ENCODE results near the gene TIMM17B.
A peak's percentile ranks its signal among the peaks of the same experiment; 100 is the strongest.

TIMM17B gene

DNA sequence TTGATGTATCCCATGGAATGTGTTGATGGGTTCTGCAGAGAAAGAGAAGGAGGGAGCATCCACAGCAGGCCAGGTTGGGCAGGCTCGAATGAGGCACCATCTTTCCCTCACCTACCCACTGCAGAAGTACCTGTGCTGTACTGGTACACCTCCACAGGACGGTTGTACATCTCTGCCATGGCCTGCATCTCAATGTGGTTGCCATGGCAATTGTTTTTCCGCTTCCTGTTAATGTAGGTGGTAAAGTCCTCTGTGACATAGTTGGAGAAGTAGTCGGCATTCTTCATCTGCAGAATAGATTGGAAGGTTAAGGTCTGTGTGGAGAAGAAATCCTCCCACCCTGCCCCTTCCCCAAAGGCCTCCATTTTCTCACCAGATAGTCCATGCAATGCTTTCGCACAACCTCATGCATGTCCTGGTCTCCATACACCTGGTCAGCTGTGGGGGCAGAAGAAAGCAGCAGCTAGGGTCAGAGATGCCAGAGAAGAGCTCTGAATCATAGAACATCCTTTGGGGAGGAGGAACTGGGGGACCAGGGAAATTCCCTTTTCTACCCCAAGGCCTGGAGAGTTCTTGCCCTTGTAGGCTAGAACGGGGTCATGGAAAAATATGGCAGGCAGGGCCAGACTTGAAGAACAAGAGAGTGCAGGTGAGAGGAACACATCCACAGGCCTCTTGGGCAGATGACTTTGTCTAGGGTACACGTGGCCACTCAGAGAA lies 37.2 kb upstream of the TIMM17B start:
- Histone ChIP-seq H3K27ac (ENCODE audit: low read length) (no peak overlapping the region), H3K9ac (ENCODE audit: low read depth, low read length) (no peak overlapping the region), H3K9me3 (ENCODE audit: insufficient read depth, low read depth, low read length) (no peaks in the 10 kb centered on the region), H3K36me3 (ENCODE audit: insufficient read depth, low read depth, low read length) (peaks cover 46% of the 10 kb centered on the region), H3K27me3 (ENCODE audit: insufficient read depth, low read length) (no peaks in the 10 kb centered on the region), H3K4me3 (ENCODE audit: low read length) (no peak overlapping the region), H3K4me1 (ENCODE audit: insufficient read depth, low read length) (peaks cover 11% of the 10 kb centered on the region)

DNA sequence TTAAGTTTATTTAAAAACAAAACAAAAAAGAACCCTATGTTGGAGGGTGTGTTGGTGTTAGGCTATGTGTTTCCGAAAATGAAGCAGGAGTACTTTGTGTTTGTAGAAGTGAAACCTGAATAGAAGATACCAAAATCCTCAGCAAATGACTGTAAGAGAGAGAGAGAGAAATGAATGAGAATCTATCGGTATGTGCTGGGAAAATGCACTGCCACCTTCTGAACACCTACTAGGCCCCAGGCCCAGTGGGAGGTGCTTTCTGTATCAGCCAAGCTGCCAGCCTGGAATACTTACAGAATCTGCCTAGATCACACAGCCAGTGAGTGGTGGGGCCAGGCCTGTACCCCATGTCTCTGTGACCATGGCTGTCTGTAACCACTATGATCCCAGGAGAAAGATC lies 36.2 kb upstream of the TIMM17B start:
- Histone ChIP-seq H3K36me3 (ENCODE audit: insufficient read depth, low read depth, low read length) (peaks cover 42% of the 10 kb centered on the region), H3K27me3 (ENCODE audit: insufficient read depth, low read length) (no peaks in the 10 kb centered on the region), H3K9me3 (ENCODE audit: insufficient read depth, low read depth, low read length) (no peaks in the 10 kb centered on the region), H3K9ac (ENCODE audit: low read depth, low read length) (no peak overlapping the region), H3K4me3 (ENCODE audit: low read length) (no peak overlapping the region), H3K27ac (ENCODE audit: low read length) (no peak overlapping the region), H3K4me1 (ENCODE audit: insufficient read depth, low read length) (peaks cover 11% of the 10 kb centered on the region)

- H3K27ac ChIP-seq (ENCODE audit: low read length), result peak overlapping the region; percentile 87
- no peaks in the 10 kb centered on the region for H3K9me3 ChIP-seq (ENCODE audit: insufficient read depth, low read depth, low read length)
- peak overlapping the region; percentile 58; the same call in 1 of the 2 replicates for H3K4me3 ChIP-seq (ENCODE audit: low read length)
- H3K9ac ChIP-seq (ENCODE audit: low read depth, low read length), result peak overlapping the region; percentile 62
- H3K27me3 ChIP-seq (ENCODE audit: insufficient read depth, low read length), result no peaks in the 10 kb centered on the region
- peaks cover 39% of the 10 kb centered on the region for H3K36me3 ChIP-seq (ENCODE audit: insufficient read depth, low read depth, low read length)
- H3K4me1 ChIP-seq (ENCODE audit: insufficient read depth, low read length), result peaks cover 13% of the 10 kb centered on the region; the same call in 1 of the 2 replicates
Observed at GRCh38 chrX:48927736-48928382, 30.3 kb upstream of the TIMM17B start.

DNA sequence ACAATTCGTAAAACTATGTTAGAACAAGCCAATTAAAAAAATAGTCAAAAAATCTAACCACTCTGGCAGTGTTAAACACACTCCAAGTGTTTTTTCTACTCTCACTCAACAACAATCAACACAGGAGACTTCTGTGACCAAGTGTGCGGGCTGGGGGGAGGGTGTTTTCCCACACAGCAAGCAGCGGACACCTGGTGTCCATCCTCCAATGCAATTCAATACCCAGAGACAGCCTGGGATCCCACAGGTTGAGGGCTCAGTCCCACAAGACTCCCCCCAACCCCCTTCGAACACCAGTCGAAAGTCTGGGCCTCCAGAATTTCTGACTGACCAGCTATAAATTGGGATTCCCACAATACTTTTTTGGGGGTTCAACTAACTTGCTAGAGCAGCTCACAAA lies 29.6 kb upstream of the TIMM17B start:
- Histone ChIP-seq H3K36me3 (ENCODE audit: insufficient read depth, low read depth, low read length) (peaks cover 37% of the 10 kb centered on the region), H3K9me3 (ENCODE audit: insufficient read depth, low read depth, low read length) (no peaks in the 10 kb centered on the region), H3K4me3 (ENCODE audit: low read length) (peak overlapping the region; percentile 58; the same call in 1 of the 2 replicates), H3K4me1 (ENCODE audit: insufficient read depth, low read length) (peaks cover 13% of the 10 kb centered on the region; the same call in 1 of the 2 replicates), H3K27ac (ENCODE audit: low read length) (peak overlapping the region; percentile 35), H3K9ac (ENCODE audit: low read depth, low read length) (peak overlapping the region; percentile 62; the same call in 1 of the 2 replicates), H3K27me3 (ENCODE audit: insufficient read depth, low read length) (no peaks in the 10 kb centered on the region)

GRCh38 chrX:48924270-48924669 lies 26.7 kb upstream of the TIMM17B start:
- Histone ChIP-seq H3K36me3 (ENCODE audit: insufficient read depth, low read depth, low read length) (peaks cover 29% of the 10 kb centered on the region), H3K9me3 (ENCODE audit: insufficient read depth, low read depth, low read length) (no peaks in the 10 kb centered on the region), H3K27me3 (ENCODE audit: insufficient read depth, low read length) (no peaks in the 10 kb centered on the region), H3K27ac (ENCODE audit: low read length) (no peak overlapping the region), H3K4me3 (ENCODE audit: low read length) (no peak overlapping the region), H3K9ac (ENCODE audit: low read depth, low read length) (no peak overlapping the region), H3K4me1 (ENCODE audit: insufficient read depth, low read length) (peaks cover 25% of the 10 kb centered on the region)

DNA sequence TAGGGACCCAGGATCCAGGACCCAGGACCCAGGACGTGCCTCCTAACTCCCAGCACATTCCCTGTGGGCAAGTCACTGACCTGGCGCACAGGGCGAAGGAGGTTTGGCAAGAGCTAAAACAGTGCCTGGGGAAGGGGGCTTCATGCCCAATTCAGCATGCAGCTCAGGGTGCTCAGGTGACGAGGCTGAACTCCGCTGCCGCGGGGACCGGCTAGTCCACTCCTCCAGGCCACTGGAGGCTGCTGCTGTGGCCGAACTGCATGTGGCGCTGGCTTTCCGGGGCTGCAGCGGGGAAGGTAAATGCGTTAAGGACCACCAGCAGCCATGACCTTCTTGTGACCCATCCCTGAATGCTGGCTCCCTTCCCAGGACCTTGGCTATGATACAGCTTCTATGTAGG lies 26.2 kb upstream of the TIMM17B start:
- no peak overlapping the region for H3K4me3 ChIP-seq (ENCODE audit: low read length)
- H3K9ac ChIP-seq (ENCODE audit: low read depth, low read length), result no peak overlapping the region
- H3K27me3 ChIP-seq (ENCODE audit: insufficient read depth, low read length), result no peaks in the 10 kb centered on the region
- H3K4me1 ChIP-seq (ENCODE audit: insufficient read depth, low read length), result peaks cover 25% of the 10 kb centered on the region
- no peaks in the 10 kb centered on the region for H3K9me3 ChIP-seq (ENCODE audit: insufficient read depth, low read depth, low read length)
- no peak overlapping the region for H3K27ac ChIP-seq (ENCODE audit: low read length)
- H3K36me3 ChIP-seq (ENCODE audit: insufficient read depth, low read depth, low read length), result peaks cover 29% of the 10 kb centered on the region

- Histone ChIP-seq H3K9ac (ENCODE audit: low read depth, low read length) (peak overlapping the region; percentile 91; the same call in 1 of the 2 replicates), H3K9me3 (ENCODE audit: insufficient read depth, low read depth, low read length) (no peaks in the 10 kb centered on the region), H3K27me3 (ENCODE audit: insufficient read depth, low read length) (no peaks in the 10 kb centered on the region), H3K4me3 (ENCODE audit: low read length) (peak overlapping the region; percentile 89; the same call in 1 of the 2 replicates), H3K27ac (ENCODE audit: low read length) (peak overlapping the region; percentile 39), H3K4me1 (ENCODE audit: insufficient read depth, low read length) (peaks cover 16% of the 10 kb centered on the region), H3K36me3 (ENCODE audit: insufficient read depth, low read depth, low read length) (peaks cover 41% of the 10 kb centered on the region)
Observed at GRCh38 chrX:48920718-48921104, 23.1 kb upstream of the TIMM17B start.

GRCh38 chrX:48919947-48920717 lies 22.6 kb upstream of the TIMM17B start:
- peak overlapping the region; percentile 89 for H3K4me3 ChIP-seq (ENCODE audit: low read length)
- H3K27ac ChIP-seq (ENCODE audit: low read length), result peak overlapping the region; percentile 39
- H3K36me3 ChIP-seq (ENCODE audit: insufficient read depth, low read depth, low read length), result peaks cover 41% of the 10 kb centered on the region
- no peaks in the 10 kb centered on the region for H3K27me3 ChIP-seq (ENCODE audit: insufficient read depth, low read length)
- peak overlapping the region; percentile 91; the same call in 1 of the 2 replicates for H3K9ac ChIP-seq (ENCODE audit: low read depth, low read length)
- no peaks in the 10 kb centered on the region for H3K9me3 ChIP-seq (ENCODE audit: insufficient read depth, low read depth, low read length)
- H3K4me1 ChIP-seq (ENCODE audit: insufficient read depth, low read length), result peaks cover 12% of the 10 kb centered on the region

DNA sequence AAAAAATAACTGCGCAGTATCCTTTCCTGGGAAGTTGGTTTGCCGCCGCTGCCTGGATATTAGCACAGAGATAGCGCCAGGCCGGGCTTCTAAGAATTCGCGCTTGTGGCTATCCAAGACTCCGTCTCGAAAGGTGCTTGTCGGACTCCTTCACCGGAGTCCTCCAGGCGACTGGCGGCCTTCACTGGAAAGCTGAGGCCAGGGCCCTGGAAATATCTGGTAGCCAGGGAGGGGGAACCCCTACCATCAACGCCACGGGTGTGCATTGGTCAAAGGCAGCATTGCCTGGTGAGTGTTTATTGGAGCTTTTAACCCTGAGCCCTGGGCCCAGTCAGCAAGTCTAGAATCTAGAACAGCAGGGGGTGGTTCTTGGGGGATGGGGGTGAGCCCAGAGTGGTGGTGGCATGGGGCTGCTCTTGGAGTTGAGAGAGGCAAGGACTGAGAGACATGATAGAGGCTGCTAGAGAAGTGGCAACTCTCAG lies 21.8 kb upstream of the TIMM17B start:
- H3K9me3 ChIP-seq (ENCODE audit: insufficient read depth, low read depth, low read length), result no peaks in the 10 kb centered on the region
- peaks cover 46% of the 10 kb centered on the region for H3K36me3 ChIP-seq (ENCODE audit: insufficient read depth, low read depth, low read length)
- no peaks in the 10 kb centered on the region for H3K27me3 ChIP-seq (ENCODE audit: insufficient read depth, low read length)
- H3K27ac ChIP-seq (ENCODE audit: low read length), result peak overlapping the region; percentile 58
- peak overlapping the region; percentile 89 for H3K4me3 ChIP-seq (ENCODE audit: low read length)
- peaks cover 12% of the 10 kb centered on the region for H3K4me1 ChIP-seq (ENCODE audit: insufficient read depth, low read length)
- H3K9ac ChIP-seq (ENCODE audit: low read depth, low read length), result peak overlapping the region; percentile 91

DNA sequence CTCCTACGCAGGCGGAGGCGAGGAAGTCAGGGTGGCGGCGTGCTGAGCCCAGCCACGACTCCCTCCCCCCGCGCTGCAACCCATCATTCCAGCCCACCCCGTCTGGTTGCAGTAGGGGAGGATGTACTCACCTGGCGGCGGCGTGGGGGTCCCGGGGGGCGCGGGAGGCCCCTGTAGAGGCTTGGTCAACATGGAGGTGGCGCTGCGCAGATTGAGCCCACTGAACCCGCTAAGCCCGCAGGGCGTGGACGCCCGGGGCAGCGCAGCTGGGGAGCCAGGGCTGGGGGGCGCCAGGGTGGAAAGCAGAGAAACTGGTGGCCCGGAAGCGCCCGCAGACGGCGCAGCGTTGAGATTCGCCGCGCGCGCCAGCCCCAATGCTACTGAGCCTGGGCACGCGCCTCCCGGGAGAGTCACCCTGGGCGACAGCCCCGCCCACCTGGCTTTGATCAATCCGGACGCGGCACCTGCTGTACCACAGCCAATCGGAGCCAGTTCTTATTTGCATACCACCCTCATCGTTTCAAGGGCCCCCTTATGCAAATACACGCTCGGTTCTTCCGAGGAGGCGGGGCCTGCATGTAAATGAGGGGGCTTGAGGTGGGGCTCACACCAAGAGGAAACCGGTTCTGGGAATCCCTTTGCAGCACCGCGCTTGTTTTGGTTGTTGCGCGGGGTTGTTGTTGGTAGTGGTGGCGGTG lies 21.2 kb upstream of the TIMM17B start, which contains the start of gene PIM2:
Gene PIM2 (minus strand): TSS at position 382 of the 698 bp plus-strand sequence. CDS start 190 bp downstream, at position 192.
- Histone ChIP-seq H3K27ac (ENCODE audit: low read length) (peak within 1 kb of the TSS; percentile 58), H3K27me3 (ENCODE audit: insufficient read depth, low read length) (no peaks in the 10 kb centered on the region), H3K9me3 (ENCODE audit: insufficient read depth, low read depth, low read length) (no peaks in the 10 kb centered on the region), H3K9ac (ENCODE audit: low read depth, low read length) (peak within 1 kb of the TSS; percentile 91), H3K4me3 (ENCODE audit: low read length) (peak within 1 kb of the TSS; percentile 89), H3K36me3 (ENCODE audit: insufficient read depth, low read depth, low read length) (peaks cover 46% of the 10 kb centered on the region), H3K4me1 (ENCODE audit: insufficient read depth, low read length) (peaks cover 12% of the 10 kb centered on the region)

DNA sequence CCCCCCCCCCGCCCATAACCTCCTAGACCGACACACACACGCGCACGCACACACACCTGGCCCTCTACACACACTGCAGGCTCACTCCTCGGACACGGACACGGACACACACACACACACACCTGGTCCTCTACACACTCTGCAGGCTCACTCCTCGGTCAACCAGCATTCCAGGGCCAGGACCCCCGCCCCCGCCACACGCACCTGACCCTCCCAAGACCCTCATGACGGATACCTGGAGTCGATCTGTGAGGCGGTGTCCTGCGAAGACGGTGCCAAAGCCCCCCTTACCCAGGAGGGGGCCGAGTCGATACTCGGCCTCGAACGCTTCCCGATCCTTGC lies 20.7 kb upstream of the TIMM17B start:
- Histone ChIP-seq H3K9ac (ENCODE audit: low read depth, low read length) (peak overlapping the region; percentile 85), H3K27ac (ENCODE audit: low read length) (no peak overlapping the region), H3K4me3 (ENCODE audit: low read length) (peak overlapping the region; percentile 89), H3K9me3 (ENCODE audit: insufficient read depth, low read depth, low read length) (no peaks in the 10 kb centered on the region), H3K36me3 (ENCODE audit: insufficient read depth, low read depth, low read length) (peaks cover 47% of the 10 kb centered on the region), H3K27me3 (ENCODE audit: insufficient read depth, low read length) (no peaks in the 10 kb centered on the region), H3K4me1 (ENCODE audit: insufficient read depth, low read length) (peaks cover 12% of the 10 kb centered on the region)

All from iPS-20b (cell line).